A549 (cell line): ENCODE results near the gene SSH2. TPM values are rescaled to one million over a fixed set of nuclear protein-coding genes. Genes with fewer than 3 reads are reported as not detected.

ENCODE experiments used
- ATAC-seq, 2 experiments: fragments of 200-7000 bp in 1 of 2; fragments of >200 bp in 1 of 2; cut with Nextera tagmentation in 1 of 2; cut with Tn5 transposase in 1 of 2; 3 replicates each; pipeline versions ENCODE4 v1.8.0 to v1.9.1; 2018 to 2020; ENCODE audit warnings: mild to moderate bottlenecking in 1 of 2, moderate library complexity in 1 of 2
- CTCF ChIA-PET: fragments of 300-600 bp; sonication (Branson Sonifier 250); formaldehyde crosslinking; extraction: SDS; loops from one replicate; lab custom pipeline; 2021; ENCODE audit warnings: antibody characterized with exemption, inconsistent platforms; lab: Yijun Ruan, JAX
- POLR2A ChIA-PET: fragments of 350-600 bp; formaldehyde crosslinking; extraction: SDS; loops from one replicate; lab custom pipeline; 2021; ENCODE audit warnings: antibody characterized with exemption, inconsistent platforms; lab: Yijun Ruan, JAX
- DNase-seq, 2 experiments: peaks; one replicate each; pipeline versions ENCODE4 v3.0.0 to v3.0.0-alpha.2; 2011 to 2016; ENCODE audit warnings: low read depth in 1 of 2, low spot score in 1 of 2
- FAIRE-seq: peaks from 2 replicates; lab custom pipeline; 2011; peaks lifted over from hg19 to GRCh38; lab: Jason Lieb, UNC
- H3K27ac ChIP-seq, 2 experiments: fragments of >200 bp; sonication (Bioruptor Twin); formaldehyde crosslinking; 3 replicates each; pipeline ENCODE4 v1.5.1; 2016 to 2017
- H3K4me1 ChIP-seq: fragments of >200 bp; sonication (Bioruptor Twin); formaldehyde crosslinking; 3 replicates; pipeline ENCODE4 v1.6.1; 2016
- H3K4me2 ChIP-seq: fragments of >200 bp; sonication (Bioruptor Twin); formaldehyde crosslinking; 3 replicates; pipeline ENCODE4 v1.6.1; 2016
- H3K4me3 ChIP-seq: fragments of >200 bp; sonication (Bioruptor Twin); formaldehyde crosslinking; 3 replicates; pipeline ENCODE4 v1.5.1; 2016
- H3K9me3 ChIP-seq: fragments of >200 bp; sonication (Bioruptor Twin); formaldehyde crosslinking; 3 replicates; pipeline ENCODE4 v1.6.1; 2016
- ATOH8 ChIP-seq: fragments of 250-450 bp; sonication (Bioruptor Pico); IDR thresholded peaks from 2 replicates; pipeline ENCODE4 v1.5.0; 2020; ENCODE audit warnings: low read depth, mild to moderate bottlenecking, moderate library complexity
- CBX8 ChIP-seq: fragments of 200-600 bp; sonication (generic); IDR thresholded peaks from 2 replicates; pipeline ENCODE4 v1.6.1; 2016
- CEBPB ChIP-seq, 2 experiments: fragments of >200 bp in 1 of 2; sonication (Bioruptor Twin) in 1 of 2; formaldehyde crosslinking in 1 of 2; IDR thresholded peaks; 2 replicates each; pipeline ENCODE4 v1.6.1; 2012 to 2016
- CHD4 ChIP-seq: fragments of 200-600 bp; sonication (generic); IDR thresholded peaks from 2 replicates; pipeline ENCODE4 v1.6.1; 2016; ENCODE audit warnings: antibody characterized with exemption, mild to moderate bottlenecking, borderline replicate concordance
- ELK1 ChIP-seq: fragments of 150-350 bp; IDR thresholded peaks from 2 replicates; pipeline ENCODE4 v1.6.1; 2014; ENCODE audit warnings: low read depth, mild to moderate bottlenecking, low read length
- HMGXB4 ChIP-seq: fragments of 250-450 bp; sonication (Bioruptor Pico); IDR thresholded peaks from 2 replicates; pipeline ENCODE4 v1.5.0; 2021; ENCODE audit warnings: mild to moderate bottlenecking, moderate library complexity, borderline replicate concordance
- HOXA7 ChIP-seq: fragments of 250-450 bp; sonication (Bioruptor Pico); IDR thresholded peaks from 2 replicates; pipeline ENCODE4 v1.5.0; 2020; ENCODE audit warnings: mild to moderate bottlenecking, moderate library complexity
- HOXB13 ChIP-seq: fragments of 250-450 bp; sonication (Bioruptor Pico); IDR thresholded peaks from 2 replicates; pipeline ENCODE4 v1.5.0; 2020; ENCODE audit warnings: low read depth, mild to moderate bottlenecking, moderate library complexity
- JUNB ChIP-seq: fragments of >200 bp; sonication (Bioruptor Twin); formaldehyde crosslinking; IDR thresholded peaks from 2 replicates; pipeline ENCODE4 v1.6.1; 2016
- KDM1A ChIP-seq: fragments of 200-600 bp; sonication (generic); IDR thresholded peaks from 2 replicates; pipeline ENCODE4 v1.6.1; 2016; ENCODE audit warnings: low read depth, mild to moderate bottlenecking
- MYC ChIP-seq: IDR thresholded peaks from 2 replicates; pipeline ENCODE4 v1.6.1; 2012; ENCODE audit warnings: mild to moderate bottlenecking, inconsistent platforms, low read length, improper control_type of control experiment, borderline replicate concordance
- NPAS2 ChIP-seq: fragments of 250-450 bp; sonication (Bioruptor Pico); IDR thresholded peaks from 2 replicates; pipeline ENCODE4 v1.8.0; 2022; ENCODE audit warnings: mild to moderate bottlenecking, moderate library complexity, borderline replicate concordance
- NR3C1 ChIP-seq: fragments of >200 bp; sonication (Bioruptor Twin); formaldehyde crosslinking; IDR thresholded peaks from 3 replicates; pipeline ENCODE4 v1.6.1; 2017
- RNF2 ChIP-seq: fragments of 200-600 bp; sonication (generic); IDR thresholded peaks from 2 replicates; pipeline ENCODE4 v1.6.1; 2016; ENCODE audit warnings: low read depth, mild to moderate bottlenecking, antibody characterized with exemption, moderate library complexity, borderline replicate concordance
- ZFP36 ChIP-seq: fragments of 450-650 bp; IDR thresholded peaks from 2 replicates; pipeline ENCODE4 v1.6.1; 2014; ENCODE audit warnings: borderline replicate concordance; ENCODE audit not compliant: partially characterized antibody
- WGBS: methylation state at CpG from one replicate; pipeline ENCODE4 v1.1.6; 2017; ENCODE audit errors: missing lambda C conversion rate; 5-methylcytosine and 5-hydroxymethylcytosine counted together
- polyA plus RNA-seq, 4 experiments: library from polyadenylated mRNA; depleted of rRNA in 3 of 4; stranded (reverse); fragments of >200 nt; fragmentation: RNase III in 1 of 4; extraction: RNeasy Plus Mini Kit Qiagen cat#74134 plus additional on column Dnase treatment in 1 of 4; gene quantifications; 2 replicates in 3 of 4; 3 replicates in 1 of 4; pipeline ENCODE4 v1.2.3, GENCODE V29; 2011 to 2017
- TF ChIP-seq, protein P1 (sequence below): fragments of >200 bp; sonication (Bioruptor Twin); formaldehyde crosslinking; IDR thresholded peaks from 3 replicates; pipeline ENCODE4 v1.5.1; 2016

Gene SSH2
- polyA plus RNA-seq, 2 of the 4 experiments (the other 2 are of a cell fraction), result 20.7 to 24.5 TPM

DNA sequence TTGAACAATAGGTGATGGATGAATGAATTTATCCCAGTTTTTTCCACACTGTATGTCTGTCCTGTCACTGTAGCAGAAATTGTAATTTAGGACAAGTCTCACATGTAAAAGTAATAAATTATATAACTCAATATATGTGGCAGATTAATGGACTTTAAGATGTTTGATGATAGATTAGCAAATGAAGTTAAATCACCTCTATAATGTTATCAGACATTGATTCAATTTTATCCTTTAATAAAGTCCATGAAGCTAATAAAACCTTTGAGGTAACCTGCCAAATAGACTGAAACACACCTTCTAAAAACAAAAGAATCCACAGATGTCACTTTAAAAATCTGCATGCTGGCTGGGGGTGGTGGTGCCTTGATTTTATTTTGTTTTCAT lies 224.0 kb downstream of the SSH2 start:
- Histone ChIP-seq H3K9me3 (no peaks in the 10 kb centered on the region), H3K27ac (peak overlapping the region; percentile 71 to 82; a peak in 5 of 6 replicates), H3K4me1 (peaks cover 30% of the 10 kb centered on the region), H3K4me2 (peak overlapping the region; percentile 69), H3K4me3 (no peak overlapping the region)
- ChIA-PET CTCF (interaction anchor here (1.0 to 2.6 kb wide), 4 partner anchors 17 to 388 kb away, joined by 3 to 13 read pairs (median 6); no protein-coding TSS in a partner anchor), POLR2A (no interaction called here)
- no peak for DNase-seq
- no peak for TF ChIP-seq HOXB13 (CRISPR knock-in tag)
- TF ChIP-seq JUNB, result no peak
- TF ChIP-seq NPAS2 (CRISPR knock-in tag), result no peak
- no peak for TF ChIP-seq HMGXB4
- TF ChIP-seq CEBPB (IDR thresholded peaks at IDR 0.05), result no peak
- no peak for TF ChIP-seq CHD4
- no peak for TF ChIP-seq ELK1
- TF ChIP-seq, protein P1, sequence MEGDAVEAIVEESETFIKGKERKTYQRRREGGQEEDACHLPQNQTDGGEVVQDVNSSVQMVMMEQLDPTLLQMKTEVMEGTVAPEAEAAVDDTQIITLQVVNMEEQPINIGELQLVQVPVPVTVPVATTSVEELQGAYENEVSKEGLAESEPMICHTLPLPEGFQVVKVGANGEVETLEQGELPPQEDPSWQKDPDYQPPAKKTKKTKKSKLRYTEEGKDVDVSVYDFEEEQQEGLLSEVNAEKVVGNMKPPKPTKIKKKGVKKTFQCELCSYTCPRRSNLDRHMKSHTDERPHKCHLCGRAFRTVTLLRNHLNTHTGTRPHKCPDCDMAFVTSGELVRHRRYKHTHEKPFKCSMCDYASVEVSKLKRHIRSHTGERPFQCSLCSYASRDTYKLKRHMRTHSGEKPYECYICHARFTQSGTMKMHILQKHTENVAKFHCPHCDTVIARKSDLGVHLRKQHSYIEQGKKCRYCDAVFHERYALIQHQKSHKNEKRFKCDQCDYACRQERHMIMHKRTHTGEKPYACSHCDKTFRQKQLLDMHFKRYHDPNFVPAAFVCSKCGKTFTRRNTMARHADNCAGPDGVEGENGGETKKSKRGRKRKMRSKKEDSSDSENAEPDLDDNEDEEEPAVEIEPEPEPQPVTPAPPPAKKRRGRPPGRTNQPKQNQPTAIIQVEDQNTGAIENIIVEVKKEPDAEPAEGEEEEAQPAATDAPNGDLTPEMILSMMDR, result no peak
- no peak for TF ChIP-seq KDM1A
- no peak for TF ChIP-seq HOXA7 (CRISPR knock-in tag)
- TF ChIP-seq MYC, result no peak
- TF ChIP-seq ZFP36, result no peak
- no peak for ATAC-seq
- FAIRE-seq, result peak; percentile 49

DNA sequence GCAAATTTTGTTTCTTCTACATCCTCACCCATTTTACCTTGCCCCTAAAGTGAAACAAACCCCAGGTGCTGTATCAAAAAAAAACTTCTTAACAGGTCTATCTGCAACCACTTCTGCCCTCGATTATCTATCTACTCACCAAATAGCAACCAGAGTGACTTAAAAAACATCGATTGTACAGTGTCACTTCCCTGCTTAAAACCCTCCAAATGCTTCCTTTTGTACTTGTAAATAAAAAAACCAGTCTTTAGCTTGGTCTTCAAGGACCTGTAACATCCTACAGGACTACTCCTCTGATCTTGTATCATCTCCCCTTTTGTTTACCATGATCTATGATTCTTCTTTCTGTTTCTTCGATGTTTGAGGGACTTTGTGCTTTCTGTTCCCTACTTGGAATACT lies 224.6 kb downstream of the SSH2 start:
- ATAC-seq, result no peak
- TF ChIP-seq, protein P1, result no peak
- TF ChIP-seq ATOH8 (CRISPR knock-in tag) (no peak), NR3C1 (no peak), RNF2 (no peak), HMGXB4 (no peak), HOXA7 (CRISPR knock-in tag) (no peak), CBX8 (no peak)
- Histone ChIP-seq H3K4me1 (peaks cover 24% of the 10 kb centered on the region), H3K27ac (no peak overlapping the region), H3K4me3 (no peak overlapping the region), H3K9me3 (no peaks in the 10 kb centered on the region), H3K4me2 (no peak overlapping the region)
- DNase-seq, result no peak
- ChIA-PET POLR2A (no interaction called here), CTCF (interaction anchor here (0.6 to 2.6 kb wide), 7 partner anchors 18 to 388 kb away, joined by 3 to 13 read pairs (median 6); no protein-coding TSS in a partner anchor)
- WGBS, result 86% methylated on average over 3 of the region's 3 CpGs
- FAIRE-seq, result no peak
